MCF 10A (cell line): ENCODE measurements around the gene TFEC. TPM values are rescaled to one million over a fixed set of nuclear protein-coding genes. Genes with fewer than 3 reads are reported as not detected.

Experiments
- BruUV-seq: library from RNA; stranded (reverse); fragments of 400-500 nt; replicated peaks from 2 replicates; lab custom pipeline; 2021; lab: Mats Ljungman, UMichigan
- CTCF ChIA-PET: fragments of 300-600 bp; sonication (Branson Sonifier 250); formaldehyde crosslinking; extraction: SDS; loops from one replicate; lab custom pipeline; 2021; ENCODE audit warnings: antibody characterized with exemption, inconsistent platforms; lab: Yijun Ruan, JAX
- POLR2A ChIA-PET: fragments of 300-600, 350-650 bp; sonication (Branson Sonifier 250); formaldehyde crosslinking; extraction: SDS; loops from one replicate; lab custom pipeline; 2020; ENCODE audit warnings: antibody characterized with exemption, inconsistent platforms; lab: Yijun Ruan, JAX
- DNase-seq: peaks from one replicate; pipeline ENCODE4 v3.0.0-alpha.2; 2018; ENCODE audit not compliant: unreplicated experiment
- H3K27ac Mint-ChIP-seq: one replicate; pipeline ENCODE4 v1.8.0; 2022; ENCODE audit warnings: mild to moderate bottlenecking, low read depth, mixed read lengths; ENCODE audit not compliant: unreplicated experiment
- H3K27me3 Mint-ChIP-seq: one replicate; pipeline ENCODE4 v1.8.0; 2022; ENCODE audit warnings: mixed read lengths; ENCODE audit not compliant: insufficient read depth, unreplicated experiment
- H3K36me3 Mint-ChIP-seq: one replicate; pipeline ENCODE4 v1.8.0; 2022; ENCODE audit warnings: mild to moderate bottlenecking, moderate library complexity, mixed read lengths; ENCODE audit not compliant: insufficient read depth, unreplicated experiment
- H3K4me1 Mint-ChIP-seq: one replicate; pipeline ENCODE4 v1.8.0; 2022; ENCODE audit warnings: mixed read lengths; ENCODE audit not compliant: insufficient read depth, unreplicated experiment
- H3K4me3 Mint-ChIP-seq: one replicate; pipeline ENCODE4 v1.8.0; 2022; ENCODE audit warnings: mild to moderate bottlenecking, moderate library complexity, mixed read lengths; ENCODE audit not compliant: unreplicated experiment
- H3K9me3 Mint-ChIP-seq: one replicate; pipeline ENCODE4 v1.8.0; 2022; ENCODE audit warnings: mixed read lengths; ENCODE audit not compliant: unreplicated experiment
- CTCF ChIP-seq: fragments of 200-600 bp; IDR thresholded peaks from one replicate; pipeline ENCODE4 v1.8.0; 2022; ENCODE audit warnings: antibody characterized with exemption, mild to moderate bottlenecking; ENCODE audit not compliant: unreplicated experiment
- intact Hi-C: fragments of 100-400 bp; cut with micrococcal nuclease; formaldehyde crosslinking; loops from 2 replicates; pipeline ENCODE4 v1.14.1; 2022
- total RNA-seq: library from RNA; stranded (reverse); gene quantifications from 2 replicates; pipeline ENCODE4 v1.2.3, GENCODE V29; 2022

TFEC gene
- total RNA-seq, 1 experiment from 2014 or later, result not detected

- Mint-ChIP-seq H3K4me3 (no peak overlapping the region), H3K4me1 (no peaks in the 10 kb centered on the region), H3K9me3 (peaks cover 9% of the 10 kb centered on the region), H3K27ac (no peak overlapping the region), H3K27me3 (peaks cover 56% of the 10 kb centered on the region), H3K36me3 (no peaks in the 10 kb centered on the region)
- intact Hi-C loops, result no loop called here
- CTCF ChIA-PET, result interaction anchor here (0.6 kb wide), 1 partner anchor 21 kb away, joined by 3 read pairs; no protein-coding TSS in a partner anchor
- no TSS peak for BruUV-seq
- no peak for TF ChIP-seq CTCF
- no peak for DNase-seq
- POLR2A ChIA-PET, result no interaction called here
Observed at GRCh38 chr7:115997221-115997620, 33.3 kb downstream of the TFEC start.

- POLR2A ChIA-PET, result no interaction called here
Observed at GRCh38 chr7:115995701-115996100, 34.9 kb downstream of the TFEC start.

GRCh38 chr7:115988401-115988800, 42.2 kb downstream of the TFEC start:
- ChIA-PET POLR2A (no interaction called here), CTCF (no interaction called here)
- H3K9me3 Mint-ChIP-seq, result no peaks in the 10 kb centered on the region
- peaks cover 6% of the 10 kb centered on the region for H3K36me3 Mint-ChIP-seq
- BruUV-seq, result no TSS peak
- no peak overlapping the region for H3K4me3 Mint-ChIP-seq
- H3K27me3 Mint-ChIP-seq, result peaks cover 67% of the 10 kb centered on the region
- TF ChIP-seq CTCF, result no peak
- intact Hi-C loops, result no loop called here
- H3K4me1 Mint-ChIP-seq, result no peaks in the 10 kb centered on the region
- no peak overlapping the region for H3K27ac Mint-ChIP-seq
- DNase-seq, result no peak

More at GRCh38 chr7:115995701-115996100, 34.9 kb downstream of the TFEC start:
- BruUV-seq, result no TSS peak
- peaks cover 60% of the 10 kb centered on the region for H3K27me3 Mint-ChIP-seq
- H3K4me3 Mint-ChIP-seq, result no peak overlapping the region
- peaks cover 6% of the 10 kb centered on the region for H3K36me3 Mint-ChIP-seq
- CTCF ChIA-PET, result no interaction called here
- H3K4me1 Mint-ChIP-seq, result no peaks in the 10 kb centered on the region
- peaks cover 9% of the 10 kb centered on the region for H3K9me3 Mint-ChIP-seq
- DNase-seq, result no peak
- no peak for TF ChIP-seq CTCF
- H3K27ac Mint-ChIP-seq, result no peak overlapping the region
- intact Hi-C loops, result no loop called here

- peaks cover 6% of the 10 kb centered on the region for H3K36me3 Mint-ChIP-seq
- ChIA-PET CTCF (interaction anchor here (0.6 kb wide), 1 partner anchor 125 kb away, joined by 5 read pairs; no protein-coding TSS in a partner anchor), POLR2A (interaction anchor here (0.7 kb wide), 1 partner anchor 87 kb away, joined by 3 read pairs; no protein-coding TSS in a partner anchor)
- intact Hi-C loops, result no loop called here
- BruUV-seq, result no TSS peak
- H3K4me1 Mint-ChIP-seq, result no peaks in the 10 kb centered on the region
- H3K27ac Mint-ChIP-seq, result no peak overlapping the region
- no peak overlapping the region for H3K4me3 Mint-ChIP-seq
- peaks cover 73% of the 10 kb centered on the region for H3K27me3 Mint-ChIP-seq
- no peak for TF ChIP-seq CTCF
- no peaks in the 10 kb centered on the region for H3K9me3 Mint-ChIP-seq
- DNase-seq, result no peak
Observed at GRCh38 chr7:115987486-115987885, 43.1 kb downstream of the TFEC start.
